HG02623 (cell line): Measurements from ENCODE around the gene HECTD2.

Experiments used
- ATAC-seq: cut with Tn5 transposase; IDR thresholded peaks from one replicate; pipeline ENCODE4 v1.9.1; 2021; ENCODE audit warnings: moderate library complexity; ENCODE audit not compliant: unreplicated experiment

Gene HECTD2

GRCh38 chr10:91471602-91472001, 61.5 kb downstream of the HECTD2 start:
- ATAC-seq = no peak

DNA sequence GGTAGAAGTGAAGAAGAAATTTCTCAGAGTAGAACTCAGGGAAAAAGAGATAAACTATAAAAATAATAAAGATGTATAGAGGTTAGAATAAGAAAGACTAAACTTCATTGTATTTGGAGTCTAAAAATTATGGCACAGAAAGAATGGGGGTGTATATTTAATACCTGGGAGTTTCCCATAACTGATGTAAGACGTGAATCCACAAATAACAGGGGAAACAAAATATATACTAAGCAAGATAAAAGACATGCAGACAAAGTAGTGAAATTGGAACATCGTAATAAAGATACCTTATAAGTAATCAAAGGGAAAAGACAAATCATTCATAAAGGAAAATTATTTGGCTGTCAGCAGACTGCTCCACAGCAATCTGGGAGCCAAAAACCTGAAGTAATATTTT, 62.8 kb downstream of the HECTD2 start:
- no peak for ATAC-seq

DNA sequence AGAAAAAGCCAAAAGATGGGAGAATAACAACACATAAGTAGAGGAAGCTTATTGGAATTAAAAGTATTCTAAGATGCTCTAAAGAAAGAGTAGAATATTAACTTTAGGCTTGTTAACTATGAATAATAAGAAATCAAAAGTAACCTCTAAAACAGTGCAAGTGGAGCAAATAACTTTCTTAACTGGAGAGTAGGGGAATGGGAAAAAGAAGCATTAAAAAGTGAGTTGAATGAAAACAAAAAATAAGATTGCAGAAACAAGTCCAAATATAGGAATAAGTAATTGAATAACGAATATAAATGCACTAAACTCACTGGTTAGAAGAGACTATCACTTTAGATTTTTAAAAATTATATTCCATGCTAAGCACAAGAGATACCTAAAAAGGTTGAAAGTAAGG, 63.9 kb downstream of the HECTD2 start:
- ATAC-seq = no peak

GRCh38 chr10:91477236-91477635, 67.1 kb downstream of the HECTD2 start:
- no peak for ATAC-seq

GRCh38 chr10:91479583-91479982, 69.4 kb downstream of the HECTD2 start:
- ATAC-seq = no peak

GRCh38 chr10:91487911-91488582, 77.9 kb downstream of the HECTD2 start:
- ATAC-seq = no peak

GRCh38 chr10:91493313-91493712, 83.2 kb downstream of the HECTD2 start:
- ATAC-seq = no peak

DNA sequence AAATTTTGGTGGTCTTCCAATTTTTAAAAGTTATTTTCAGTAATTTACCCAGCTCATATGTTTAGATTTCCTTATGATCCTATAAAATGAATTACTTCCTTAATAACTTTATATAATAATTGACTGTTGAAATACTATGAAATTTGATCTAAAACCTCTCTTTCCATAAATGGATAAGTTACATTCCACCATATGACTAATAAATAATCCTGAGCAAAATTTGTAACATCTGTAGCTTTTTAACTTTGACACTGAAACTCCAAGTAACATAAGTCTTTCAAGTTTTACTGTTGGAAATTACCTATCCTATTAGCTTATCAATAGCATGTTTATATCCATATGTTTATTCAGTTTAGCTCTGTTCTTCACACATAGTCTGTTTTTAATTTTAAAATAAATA, 85.3 kb downstream of the HECTD2 start:
- no peak for ATAC-seq

- ATAC-seq = no peak
These were observed 85.9 kb downstream of the HECTD2 start for GRCh38 chr10:91496016-91496415.

- ATAC-seq = no peak
These were observed 101.6 kb downstream of the HECTD2 start for GRCh38 chr10:91511549-91512330.

- no peak for ATAC-seq
These were observed 102.3 kb downstream of the HECTD2 start for GRCh38 chr10:91512458-91512857.

DNA sequence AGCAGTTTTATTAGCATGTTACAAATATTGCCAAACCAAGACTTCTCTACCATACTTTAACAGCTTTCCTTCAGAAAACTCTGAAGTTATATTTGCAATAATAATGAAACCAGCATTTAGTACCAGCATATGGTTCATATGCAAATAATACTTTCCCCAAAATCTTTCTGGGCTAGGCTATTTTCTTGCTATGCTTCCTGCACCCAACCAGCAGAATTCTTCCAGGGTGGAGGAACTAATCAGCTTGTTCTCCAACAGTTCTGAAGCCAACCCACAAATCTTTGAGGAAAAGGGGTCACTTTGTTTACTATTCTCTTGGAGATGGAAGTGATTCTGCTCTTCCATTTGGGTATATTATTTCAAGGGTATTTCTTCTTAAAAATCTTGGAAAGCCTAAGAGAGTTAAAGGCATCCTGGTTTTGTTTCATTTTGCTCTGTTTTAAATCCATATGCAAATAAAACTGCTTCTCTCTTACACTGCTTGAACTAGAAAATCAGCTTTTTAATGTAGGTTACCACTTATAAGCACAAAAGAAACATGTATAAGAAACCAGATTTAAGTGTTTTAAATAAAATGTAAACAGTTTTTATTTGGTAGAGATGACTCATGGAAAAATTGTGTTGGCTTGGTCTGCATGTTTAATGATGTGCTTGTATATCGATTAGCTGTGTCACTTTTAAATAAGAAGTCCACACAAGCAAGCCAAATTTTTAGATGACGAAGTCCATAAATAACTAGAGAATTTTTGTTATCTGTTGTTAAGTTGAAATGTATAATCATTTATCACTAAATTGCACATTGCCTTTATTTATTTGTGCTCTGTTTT, 103.7 kb downstream of the HECTD2 start:
- ATAC-seq = no peak

GRCh38 chr10:91514787-91515186, 104.6 kb downstream of the HECTD2 start:
- no peak for ATAC-seq

GRCh38 chr10:91517394-91517793, 107.2 kb downstream of the HECTD2 start:
- ATAC-seq = no peak

- no peak for ATAC-seq
These were observed 109.9 kb downstream of the HECTD2 start for GRCh38 chr10:91519899-91520514.

DNA sequence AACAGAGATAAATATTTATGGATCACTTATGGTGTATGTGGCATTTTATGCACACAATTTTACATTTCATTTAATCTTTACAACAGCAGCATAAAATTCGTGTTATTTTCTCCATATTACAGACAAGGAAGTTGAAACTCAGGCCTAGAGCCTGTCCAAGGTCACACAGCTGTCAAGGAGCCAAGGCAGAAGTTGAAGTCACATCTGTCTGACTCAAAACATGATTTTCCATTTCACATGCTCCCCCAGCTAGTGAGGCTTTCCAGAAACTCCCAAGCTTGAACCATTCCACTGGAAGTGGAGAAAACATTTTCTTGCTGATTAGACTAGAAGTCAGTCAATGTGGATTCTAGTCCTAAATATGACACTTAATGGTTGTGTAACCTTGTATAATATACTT, 110.5 kb downstream of the HECTD2 start:
- no peak for ATAC-seq

GRCh38 chr10:91521439-91521838, 111.3 kb downstream of the HECTD2 start:
- ATAC-seq = no peak

DNA sequence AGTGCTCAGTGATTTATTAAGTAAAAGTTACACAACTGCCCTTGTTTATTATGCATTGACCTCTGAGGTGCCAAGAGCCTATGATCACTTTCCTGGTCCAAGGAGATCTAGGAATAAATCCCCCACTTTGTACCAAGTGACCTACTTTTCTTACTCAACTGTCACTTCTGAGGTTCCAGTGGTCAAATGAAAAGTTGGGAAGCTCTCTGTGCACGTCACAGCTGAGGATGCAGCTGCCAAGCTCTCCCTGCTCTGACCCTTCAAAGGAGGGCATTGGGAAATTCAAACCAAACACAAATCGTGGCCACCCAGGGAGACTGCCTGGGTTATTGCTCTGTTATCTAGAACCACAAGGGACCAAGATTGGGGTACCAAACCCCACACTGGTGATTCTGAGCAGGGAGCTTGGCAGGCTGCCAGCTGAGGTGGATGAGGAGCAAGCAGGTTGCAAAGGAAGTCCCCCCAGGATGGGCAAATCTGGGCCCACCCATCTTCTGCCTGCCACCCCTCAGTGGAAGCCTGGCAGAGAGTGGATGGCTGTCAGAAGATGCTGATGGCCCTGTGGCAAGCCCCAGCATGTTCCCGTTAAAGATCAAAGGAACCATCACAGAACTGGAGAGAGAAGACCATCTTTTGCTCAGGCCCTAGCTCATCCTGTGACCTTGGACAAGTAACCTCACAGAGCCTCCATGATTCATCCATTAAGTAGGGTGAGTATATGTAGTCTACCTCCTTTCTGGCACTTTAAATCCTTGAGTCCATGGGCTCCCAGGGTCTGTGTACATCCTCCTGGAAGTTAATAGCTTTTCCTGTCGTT, 116.0 kb downstream of the HECTD2 start:
- ATAC-seq = no peak

DNA sequence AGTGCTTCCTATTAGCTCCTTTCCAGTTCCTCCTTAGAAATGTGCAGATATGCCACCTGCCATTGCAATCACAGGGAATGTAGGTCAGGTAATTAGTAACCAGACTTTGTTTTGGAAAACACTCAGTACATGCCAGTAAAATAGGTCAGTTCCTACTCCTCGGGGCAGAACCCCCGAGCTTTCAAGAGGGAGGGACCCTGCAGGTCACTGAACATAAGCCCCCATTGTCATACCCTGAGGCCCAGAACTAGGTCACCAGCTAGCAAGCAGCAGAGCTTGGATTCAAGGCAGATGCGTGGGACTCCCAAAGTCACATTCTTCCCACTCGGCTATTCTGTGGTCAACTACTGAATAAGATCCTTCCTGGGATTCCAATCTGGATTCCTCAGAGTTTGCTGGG, 117.9 kb downstream of the HECTD2 start:
- no peak for ATAC-seq

DNA sequence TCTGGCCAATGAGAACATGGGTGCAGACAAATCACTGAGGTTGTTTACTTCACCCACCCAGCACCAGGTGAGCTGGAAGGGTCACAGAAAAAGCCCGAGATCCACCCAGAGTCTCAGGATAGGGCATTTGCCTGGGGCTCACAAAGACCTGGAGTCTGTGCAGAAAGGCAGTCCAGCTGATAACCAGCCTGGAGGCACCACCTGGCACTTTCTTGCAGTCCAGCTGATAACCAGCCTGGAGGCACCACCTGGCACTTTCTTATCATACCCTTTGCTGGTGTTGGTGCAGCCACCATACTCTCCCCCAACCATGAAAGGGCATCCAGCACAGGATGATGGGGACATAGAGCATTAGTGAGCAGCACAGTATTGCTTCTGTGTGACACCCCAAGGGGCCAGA, 118.6 kb downstream of the HECTD2 start:
- no peak for ATAC-seq
